Activated naive CD8-positive, alpha-beta T cell (primary cell): ENCODE results near the gene POLD3.

Source experiments
- H3K27ac Mint-ChIP-seq: one replicate; pipeline ENCODE4 v1.8.0; 2021; ENCODE audit warnings: mixed read lengths
- H3K27me3 Mint-ChIP-seq: one replicate; pipeline ENCODE4 v1.8.0; 2021; ENCODE audit warnings: mixed read lengths
- H3K36me3 Mint-ChIP-seq: one replicate; pipeline ENCODE4 v1.8.0; 2021; ENCODE audit warnings: mixed read lengths
- H3K4me1 Mint-ChIP-seq: one replicate; pipeline ENCODE4 v1.8.0; 2021; ENCODE audit warnings: low read depth, mixed read lengths
- H3K4me3 Mint-ChIP-seq: one replicate; pipeline ENCODE4 v1.8.0; 2021; ENCODE audit warnings: mild to moderate bottlenecking, mixed read lengths
- H3K9me3 Mint-ChIP-seq: one replicate; pipeline ENCODE4 v1.8.0; 2021; ENCODE audit warnings: low read depth, mixed read lengths

POLD3 gene

DNA sequence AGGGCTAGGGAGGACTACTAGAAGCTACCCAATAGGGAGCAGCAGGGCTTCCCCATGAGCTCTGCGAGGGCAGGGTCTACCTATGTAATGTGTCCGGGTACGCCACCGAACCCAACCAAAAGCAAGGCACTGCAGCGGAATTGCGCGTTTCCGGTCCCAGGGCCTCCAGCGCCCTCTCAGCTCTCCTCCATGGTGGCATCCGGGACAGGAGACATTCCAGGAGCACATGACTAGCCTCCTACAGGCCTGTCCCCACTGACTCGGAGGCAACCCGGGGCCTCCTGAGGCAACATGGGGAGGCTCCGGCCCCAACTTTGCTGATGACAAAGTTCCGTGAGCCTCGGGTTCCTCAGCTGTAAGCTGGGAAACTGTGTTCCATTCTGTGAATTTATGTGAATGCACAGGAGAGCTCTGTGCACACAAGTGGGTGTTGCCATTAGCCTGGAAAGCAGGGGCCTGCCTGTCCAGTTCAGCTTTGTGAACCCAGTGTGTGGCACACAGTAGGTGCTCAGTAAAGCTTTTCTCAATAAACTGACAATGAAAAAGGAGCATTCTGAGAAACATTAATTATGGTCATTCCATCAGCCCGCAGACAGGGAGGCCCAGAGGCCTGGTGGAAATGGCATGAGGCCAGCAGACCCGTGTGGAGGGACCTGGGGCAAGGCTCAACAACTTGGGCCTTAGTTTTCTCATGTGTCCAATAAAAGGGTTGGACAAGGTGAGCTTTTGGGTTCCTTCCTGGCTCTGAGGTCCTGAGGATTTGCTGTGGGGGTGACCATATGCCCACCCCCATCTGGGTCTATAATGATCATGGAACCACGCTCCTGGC, 88.5 kb downstream of the POLD3 start:
- Mint-ChIP-seq H3K36me3 (no peaks in the 10 kb centered on the region), H3K9me3 (no peaks in the 10 kb centered on the region), H3K27me3 (peaks cover 15% of the 10 kb centered on the region), H3K4me1 (peaks cover 1% of the 10 kb centered on the region), H3K27ac (no peak overlapping the region), H3K4me3 (no peak overlapping the region)

DNA sequence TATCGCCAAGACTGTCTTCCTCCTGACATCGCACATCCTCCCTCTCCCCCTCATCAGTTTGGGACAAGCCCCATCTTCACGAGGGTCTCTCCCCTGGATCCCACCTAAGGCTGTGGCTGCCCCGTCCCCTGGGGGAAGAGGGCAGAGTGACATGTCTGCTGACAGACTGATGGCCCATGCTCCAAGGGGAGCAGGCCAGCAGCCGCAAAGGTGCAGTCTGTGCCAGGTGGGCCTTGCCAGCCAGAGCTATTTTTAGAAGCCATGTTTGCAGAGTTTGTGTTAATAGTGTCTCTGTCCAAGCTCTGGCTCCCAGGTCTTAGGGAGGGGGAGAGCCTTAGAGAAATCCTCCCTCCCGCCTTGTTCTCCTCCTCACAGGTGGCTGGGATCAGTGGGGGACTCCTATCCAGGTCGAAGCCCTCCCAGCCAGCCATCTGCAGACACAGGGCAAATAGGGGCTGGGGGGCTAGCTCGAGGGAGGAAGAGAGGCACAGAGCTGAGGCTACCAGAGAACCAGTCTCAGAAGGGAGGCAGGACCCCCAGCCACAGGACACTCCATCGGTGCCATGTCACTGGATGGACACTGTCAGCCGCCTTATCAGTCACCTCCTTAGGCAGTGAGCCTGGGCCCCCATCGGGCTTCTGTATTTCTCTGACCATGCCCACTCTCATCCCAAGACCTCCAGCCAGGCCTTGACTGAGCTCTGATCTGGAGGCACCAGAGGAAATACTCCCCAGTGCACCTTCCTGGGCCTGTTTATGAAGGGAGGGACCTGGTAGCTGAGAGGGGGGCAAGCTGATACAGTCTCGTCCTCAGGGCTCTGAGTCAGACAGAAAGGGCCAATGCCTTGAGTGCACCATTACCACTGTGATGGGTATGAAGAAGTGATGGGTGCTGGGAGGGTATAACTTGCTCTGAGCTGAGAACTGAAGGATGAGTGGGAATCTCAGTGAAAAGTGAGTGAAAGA, 89.6 kb downstream of the POLD3 start:
- no peaks in the 10 kb centered on the region for H3K9me3 Mint-ChIP-seq
- peaks cover 1% of the 10 kb centered on the region for H3K4me1 Mint-ChIP-seq
- H3K27me3 Mint-ChIP-seq, result peaks cover 17% of the 10 kb centered on the region
- no peak overlapping the region for H3K4me3 Mint-ChIP-seq
- no peaks in the 10 kb centered on the region for H3K36me3 Mint-ChIP-seq
- H3K27ac Mint-ChIP-seq, result no peak overlapping the region

DNA sequence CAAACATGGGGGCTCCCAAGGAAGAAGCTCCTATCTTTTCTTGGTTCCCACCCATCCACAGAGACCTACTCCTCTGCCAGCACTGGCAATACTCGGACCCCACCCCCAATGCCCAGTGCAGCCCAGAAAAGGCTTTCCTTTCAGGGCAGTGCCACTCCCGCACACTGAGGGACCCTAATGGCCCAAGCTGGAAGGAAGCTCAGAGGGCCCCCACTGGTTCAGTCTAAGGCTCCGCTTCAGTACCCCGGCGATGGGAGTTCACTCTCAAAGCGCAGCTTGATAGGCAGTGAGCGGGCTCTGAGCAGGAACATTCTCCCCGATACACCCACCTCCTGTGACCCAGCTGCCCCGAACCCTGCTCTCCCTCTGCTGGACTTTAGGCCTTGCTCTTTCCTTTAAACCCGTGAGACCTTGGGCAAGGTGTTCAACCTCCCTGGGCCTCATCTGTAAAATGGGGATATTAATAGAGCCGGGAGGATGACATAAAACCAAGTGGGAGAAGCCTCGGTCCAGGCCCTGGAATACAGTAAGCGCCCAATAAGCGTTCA, 90.4 kb downstream of the POLD3 start:
- no peak overlapping the region for H3K4me3 Mint-ChIP-seq
- H3K9me3 Mint-ChIP-seq, result no peaks in the 10 kb centered on the region
- no peak overlapping the region for H3K27ac Mint-ChIP-seq
- peaks cover 1% of the 10 kb centered on the region for H3K4me1 Mint-ChIP-seq
- H3K27me3 Mint-ChIP-seq, result peaks cover 17% of the 10 kb centered on the region
- H3K36me3 Mint-ChIP-seq, result no peaks in the 10 kb centered on the region

DNA sequence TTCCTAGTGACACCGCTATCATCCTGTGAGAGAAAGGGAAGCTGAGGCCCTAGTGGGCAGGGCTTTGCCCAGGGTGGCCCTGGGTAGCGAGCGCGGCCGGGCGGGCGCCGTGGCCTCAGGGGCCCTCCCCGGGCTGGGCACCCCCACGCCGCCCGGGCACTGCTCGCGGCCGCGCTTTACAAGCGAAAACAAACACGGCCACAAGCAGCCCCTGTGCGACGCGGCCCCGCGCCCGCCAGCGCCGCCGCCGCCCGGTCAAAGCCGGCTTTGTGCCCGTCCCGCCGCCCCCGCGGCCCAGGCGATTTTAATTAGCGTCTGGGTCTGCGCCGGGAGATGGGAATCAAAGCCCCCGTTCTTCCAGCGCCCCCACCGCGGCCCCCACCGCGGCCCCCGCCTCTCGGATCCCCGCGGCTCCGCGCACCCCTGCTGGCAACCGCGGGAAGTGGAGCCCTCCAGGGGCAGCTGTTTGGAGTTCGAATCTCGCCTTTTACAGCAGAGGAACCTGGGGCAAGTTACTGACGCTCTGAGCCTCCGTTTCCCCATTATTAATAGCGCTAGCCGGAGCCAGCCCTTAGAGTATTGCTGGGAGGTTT, 91.0 kb downstream of the POLD3 start:
- peaks cover 17% of the 10 kb centered on the region for H3K27me3 Mint-ChIP-seq
- peaks cover 1% of the 10 kb centered on the region for H3K4me1 Mint-ChIP-seq
- no peaks in the 10 kb centered on the region for H3K9me3 Mint-ChIP-seq
- no peaks in the 10 kb centered on the region for H3K36me3 Mint-ChIP-seq
- H3K4me3 Mint-ChIP-seq, result no peak overlapping the region
- H3K27ac Mint-ChIP-seq, result no peak overlapping the region

DNA sequence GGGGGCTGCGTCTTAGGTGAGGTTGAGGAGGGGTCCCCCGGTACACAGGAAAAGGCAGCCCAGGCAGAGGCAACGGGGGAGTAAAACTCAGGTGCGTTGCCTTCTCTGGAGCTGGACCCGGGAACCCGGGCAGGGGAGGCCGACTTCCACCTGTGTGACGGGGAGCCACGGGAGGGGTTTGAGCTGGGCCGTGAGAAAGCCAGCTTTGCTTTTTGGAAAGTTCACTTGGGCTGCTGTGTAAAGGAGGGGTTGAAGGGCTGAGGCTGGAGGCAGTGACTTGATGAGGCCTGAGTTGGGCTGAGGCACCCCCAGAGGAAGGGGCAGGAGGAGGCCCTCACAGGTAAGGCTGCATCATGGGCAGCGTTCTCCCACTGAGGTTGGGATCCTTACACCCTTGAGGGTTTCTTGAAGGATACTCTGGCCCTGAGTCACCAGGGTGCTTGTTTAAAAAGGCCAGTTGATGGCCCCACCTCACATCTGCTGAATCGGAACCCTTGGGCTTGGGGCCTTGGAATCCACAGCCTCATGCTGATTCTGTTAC, 91.6 kb downstream of the POLD3 start:
- H3K4me1 Mint-ChIP-seq, result peaks cover 1% of the 10 kb centered on the region
- H3K9me3 Mint-ChIP-seq, result no peaks in the 10 kb centered on the region
- H3K27me3 Mint-ChIP-seq, result peaks cover 17% of the 10 kb centered on the region
- H3K4me3 Mint-ChIP-seq, result no peak overlapping the region
- no peaks in the 10 kb centered on the region for H3K36me3 Mint-ChIP-seq
- H3K27ac Mint-ChIP-seq, result no peak overlapping the region

DNA sequence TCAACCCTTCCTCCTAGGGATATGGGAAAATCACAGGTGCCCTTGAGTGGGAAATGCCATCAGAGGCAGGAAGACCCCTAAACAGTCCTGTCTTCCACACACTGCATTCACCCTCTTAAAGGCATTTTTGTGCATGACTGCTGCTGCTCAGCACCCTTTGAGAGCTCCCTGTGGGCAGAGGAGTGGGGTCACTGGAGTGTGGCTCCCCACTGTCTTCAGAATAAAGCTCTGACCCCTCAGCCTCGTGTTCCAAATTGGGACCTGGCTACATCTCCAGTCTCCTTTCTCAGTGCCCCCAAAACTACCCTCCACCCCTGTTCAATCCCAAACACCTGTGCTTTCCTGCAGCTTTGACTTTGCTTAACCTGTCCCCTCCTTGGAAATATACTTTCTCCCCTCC, 92.3 kb downstream of the POLD3 start:
- peaks cover 17% of the 10 kb centered on the region for H3K27me3 Mint-ChIP-seq
- no peak overlapping the region for H3K27ac Mint-ChIP-seq
- H3K4me1 Mint-ChIP-seq, result peaks cover 1% of the 10 kb centered on the region
- no peaks in the 10 kb centered on the region for H3K9me3 Mint-ChIP-seq
- no peaks in the 10 kb centered on the region for H3K36me3 Mint-ChIP-seq
- H3K4me3 Mint-ChIP-seq, result no peak overlapping the region

DNA sequence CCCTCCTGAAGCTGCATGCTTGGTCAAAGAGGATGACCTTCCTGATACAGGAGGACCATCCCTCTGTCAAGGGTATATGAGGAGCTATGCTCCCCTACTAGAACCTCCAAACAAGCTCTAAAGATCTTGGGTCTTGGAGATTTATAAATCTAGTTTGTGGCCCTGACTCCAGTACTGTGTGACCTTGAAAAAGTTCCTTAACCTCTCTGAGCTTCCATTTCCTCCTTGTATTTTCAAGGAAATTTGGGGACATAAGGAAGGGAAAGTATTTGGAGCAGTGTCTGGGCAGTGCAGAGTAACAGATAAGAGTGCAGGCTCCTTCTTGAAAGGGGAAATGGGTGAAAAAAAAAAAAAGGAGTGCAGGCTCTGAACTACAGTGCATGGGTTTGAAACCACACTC, 93.0 kb downstream of the POLD3 start:
- H3K36me3 Mint-ChIP-seq, result no peaks in the 10 kb centered on the region
- no peak overlapping the region for H3K4me3 Mint-ChIP-seq
- no peaks in the 10 kb centered on the region for H3K9me3 Mint-ChIP-seq
- peaks cover 13% of the 10 kb centered on the region for H3K27me3 Mint-ChIP-seq
- H3K4me1 Mint-ChIP-seq, result peaks cover 1% of the 10 kb centered on the region
- H3K27ac Mint-ChIP-seq, result no peak overlapping the region

DNA sequence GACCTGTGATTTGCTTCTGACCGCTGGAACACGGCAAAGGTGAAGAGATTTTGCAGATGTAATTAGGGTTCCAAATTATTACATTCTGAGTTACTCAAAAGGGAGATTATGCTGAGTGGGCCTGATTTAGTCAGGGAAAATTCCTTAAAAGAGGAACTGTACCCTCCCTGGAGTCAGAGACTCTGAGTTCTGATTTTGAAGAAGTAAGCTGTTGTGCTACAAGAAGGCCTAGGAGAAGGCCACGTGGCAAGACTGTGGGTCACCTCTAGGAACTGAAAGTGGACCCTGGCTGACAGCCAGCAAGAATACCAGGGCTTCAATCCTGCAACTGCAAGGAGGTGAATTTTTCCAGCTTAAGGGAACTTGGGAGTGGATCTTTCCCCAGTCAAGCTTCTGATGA, 93.5 kb downstream of the POLD3 start:
- no peak overlapping the region for H3K27ac Mint-ChIP-seq
- H3K4me3 Mint-ChIP-seq, result no peak overlapping the region
- H3K36me3 Mint-ChIP-seq, result no peaks in the 10 kb centered on the region
- H3K9me3 Mint-ChIP-seq, result no peaks in the 10 kb centered on the region
- H3K27me3 Mint-ChIP-seq, result peaks cover 13% of the 10 kb centered on the region
- peaks cover 1% of the 10 kb centered on the region for H3K4me1 Mint-ChIP-seq

DNA sequence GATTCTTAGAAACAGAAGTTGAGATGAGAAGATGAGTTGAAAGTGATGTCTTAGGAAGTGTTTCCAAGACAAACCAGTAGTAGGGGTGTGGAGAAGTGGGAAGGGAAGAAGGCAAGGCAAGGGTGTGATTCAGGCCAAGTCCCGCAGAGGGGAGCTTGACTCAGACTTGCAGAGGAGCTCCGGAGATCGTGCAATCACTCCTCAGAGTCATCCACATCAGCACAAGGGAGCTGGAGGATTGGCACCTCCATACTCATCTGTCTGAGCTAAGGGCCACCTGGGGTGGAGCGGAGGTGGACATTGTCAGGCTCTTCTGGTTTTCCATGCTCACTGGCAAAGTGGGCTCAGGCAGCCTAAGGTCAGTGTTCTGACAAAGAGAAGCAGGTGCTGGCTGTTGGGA, 94.4 kb downstream of the POLD3 start:
- H3K36me3 Mint-ChIP-seq, result no peaks in the 10 kb centered on the region
- peaks cover 1% of the 10 kb centered on the region for H3K4me1 Mint-ChIP-seq
- no peak overlapping the region for H3K27ac Mint-ChIP-seq
- H3K9me3 Mint-ChIP-seq, result no peaks in the 10 kb centered on the region
- no peak overlapping the region for H3K4me3 Mint-ChIP-seq
- H3K27me3 Mint-ChIP-seq, result peaks cover 11% of the 10 kb centered on the region

DNA sequence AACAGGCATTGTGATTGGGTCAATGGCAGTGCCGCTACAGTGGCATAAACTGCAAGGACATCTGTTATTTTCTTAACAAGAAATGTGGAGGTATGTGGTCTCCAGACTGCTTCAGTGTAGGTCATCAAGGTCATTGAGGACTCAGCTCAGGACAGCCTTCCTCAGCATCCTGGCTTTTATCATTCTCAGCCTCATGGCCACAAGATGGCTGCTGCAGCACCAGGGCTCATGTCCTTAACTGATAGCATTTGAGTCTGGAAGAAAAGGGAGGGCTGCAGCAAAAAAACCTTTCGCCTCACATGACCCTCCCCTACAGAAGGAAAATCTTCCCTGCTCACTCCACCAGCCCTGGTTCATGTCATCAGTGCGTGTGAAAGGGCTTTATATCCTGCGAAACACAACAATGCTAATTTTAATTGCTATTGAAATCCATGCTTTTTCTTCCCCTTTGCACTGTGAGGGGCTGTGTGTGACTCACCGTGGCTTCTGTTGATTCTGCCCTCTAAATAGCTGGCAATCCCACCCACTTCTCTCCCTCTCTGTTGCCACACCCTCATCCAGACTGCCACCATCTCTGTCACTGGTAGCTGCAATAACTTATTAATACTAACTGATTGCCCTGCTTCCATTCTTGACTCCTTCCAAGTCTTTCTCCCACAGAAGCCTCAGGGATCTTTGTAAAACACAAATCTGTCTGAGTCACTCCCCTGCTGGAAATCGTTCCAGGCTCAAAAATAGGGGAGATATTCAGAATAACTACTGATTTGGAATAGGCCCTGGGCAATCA, 95.0 kb downstream of the POLD3 start:
- Mint-ChIP-seq H3K9me3 (no peaks in the 10 kb centered on the region), H3K27ac (no peak overlapping the region), H3K4me3 (no peak overlapping the region), H3K27me3 (peaks cover 11% of the 10 kb centered on the region), H3K4me1 (peaks cover 1% of the 10 kb centered on the region), H3K36me3 (no peaks in the 10 kb centered on the region)

DNA sequence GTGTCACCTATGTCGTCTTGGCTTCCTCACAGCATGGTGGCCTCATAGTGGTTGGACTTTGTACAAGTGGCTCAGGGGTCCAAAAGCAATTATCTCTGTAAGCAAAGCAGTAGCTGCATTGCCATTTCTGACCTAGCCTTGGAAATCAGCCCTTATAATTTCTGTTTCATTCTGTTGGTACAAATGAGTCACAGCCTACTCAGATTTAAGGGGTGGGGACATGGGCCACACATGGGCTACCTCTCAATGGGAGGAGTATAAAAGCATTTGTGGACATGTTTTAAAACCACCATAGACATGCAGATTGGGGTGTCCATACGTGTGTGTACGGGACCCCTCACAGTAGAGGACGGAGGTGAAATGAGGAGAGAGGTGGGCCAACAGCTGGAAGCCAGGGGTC, 97.3 kb downstream of the POLD3 start:
- no peaks in the 10 kb centered on the region for H3K36me3 Mint-ChIP-seq
- H3K27ac Mint-ChIP-seq, result no peak overlapping the region
- H3K4me1 Mint-ChIP-seq, result no peaks in the 10 kb centered on the region
- H3K27me3 Mint-ChIP-seq, result peaks cover 8% of the 10 kb centered on the region
- no peak overlapping the region for H3K4me3 Mint-ChIP-seq
- no peaks in the 10 kb centered on the region for H3K9me3 Mint-ChIP-seq

DNA sequence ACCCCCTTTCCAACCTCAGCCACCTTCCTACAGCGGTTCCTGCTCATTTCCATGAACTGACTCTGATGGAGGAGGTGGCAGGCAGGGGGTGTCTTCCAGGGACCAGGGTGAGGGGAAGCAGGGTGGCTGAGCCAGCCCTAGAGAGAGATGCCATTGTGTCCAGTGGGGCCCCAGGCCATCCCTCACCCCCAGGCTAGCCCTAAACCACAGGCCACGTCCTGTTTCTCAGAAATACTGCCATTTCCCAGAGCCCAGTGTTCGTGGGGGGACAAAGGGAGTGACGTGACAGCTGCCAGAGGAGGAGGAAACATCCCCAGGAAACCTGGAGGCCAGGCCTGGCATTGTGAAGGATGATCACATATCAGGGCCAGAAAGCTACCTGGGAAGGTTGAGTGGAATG, 99.4 kb downstream of the POLD3 start:
- Mint-ChIP-seq H3K27ac (no peak overlapping the region), H3K4me3 (no peak overlapping the region), H3K4me1 (no peaks in the 10 kb centered on the region), H3K36me3 (no peaks in the 10 kb centered on the region), H3K9me3 (no peaks in the 10 kb centered on the region), H3K27me3 (no peaks in the 10 kb centered on the region)
